HG03378 (cell line): Measurements from ENCODE around the gene GRB14.
"Not testable (repeated sequence)": the region's sequence is repeated elsewhere in the genome, so short reads cannot be mapped to it uniquely, and the experiment has no call there.

Source experiments
- ATAC-seq: cut with Tn5 transposase; IDR thresholded peaks from one replicate; pipeline ENCODE4 v1.9.1; 2021; ENCODE audit warnings: mild to moderate bottlenecking, moderate library complexity; ENCODE audit not compliant: unreplicated experiment

Gene GRB14

GRCh38 chr2:164620873-164621763 lies at the start of gene GRB14:
TSS of gene GRB14 (minus strand) at chr2:164621482. CDS start at chr2:164621309, 173 bp downstream.
- ATAC-seq: no peak

GRCh38 chr2:164669291-164669690 lies 48.0 kb upstream of the GRB14 start:
- no peak for ATAC-seq

DNA sequence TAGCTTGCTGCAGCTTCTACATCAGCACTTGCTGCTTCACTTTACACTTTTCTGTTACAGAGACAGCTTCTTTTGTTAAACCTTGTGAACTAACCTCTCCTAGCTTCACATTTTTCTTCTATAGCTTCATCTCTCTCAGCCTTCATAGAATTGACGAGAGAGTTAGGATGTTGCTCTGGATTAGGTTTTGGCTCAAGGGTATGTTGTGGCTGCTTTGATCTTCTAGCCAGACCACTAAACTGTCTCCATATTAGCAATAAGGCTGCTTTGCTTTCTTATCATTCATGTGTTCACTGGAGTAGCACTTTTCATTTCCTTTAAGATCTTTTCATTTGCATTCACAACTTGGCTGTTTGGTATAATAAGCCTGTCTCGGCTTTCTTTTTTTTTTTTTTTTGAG lies 46.3 kb upstream of the GRB14 start:
- ATAC-seq: no peak

GRCh38 chr2:164664070-164664469 lies 42.8 kb upstream of the GRB14 start:
- ATAC-seq: no peak

DNA sequence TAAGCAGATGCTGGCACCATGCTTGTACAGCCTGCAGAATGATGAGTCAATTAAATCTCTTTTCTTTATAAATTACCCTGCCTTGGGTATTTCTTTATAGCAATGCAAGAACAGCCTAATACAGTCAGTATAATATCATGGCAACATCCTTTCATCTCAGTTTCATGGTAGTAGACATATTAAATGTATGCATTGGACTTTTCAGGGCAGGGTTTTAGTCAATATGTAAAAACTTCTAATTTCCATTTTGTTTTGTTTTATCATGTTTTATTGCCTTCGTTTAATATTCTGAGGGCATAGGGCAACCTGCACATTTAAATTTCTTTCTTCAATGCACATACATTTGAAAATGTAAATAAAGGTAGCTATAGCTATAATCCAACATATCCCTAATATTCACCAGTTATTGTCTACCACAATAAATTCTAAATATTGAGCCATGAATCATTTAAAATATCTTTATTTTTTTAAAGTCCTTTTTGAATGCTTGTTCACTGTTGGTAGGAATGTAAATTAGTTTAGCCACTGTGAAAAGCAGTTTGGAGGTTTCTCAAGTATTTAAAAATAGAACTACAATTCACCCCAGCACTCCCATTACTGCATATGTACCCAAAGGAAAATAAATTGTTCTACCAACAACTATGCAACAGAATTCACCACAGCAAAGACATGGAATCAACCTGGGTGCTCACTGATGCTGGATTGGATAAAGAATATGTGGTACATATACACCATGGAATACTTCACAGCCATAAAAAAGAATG lies 41.8 kb upstream of the GRB14 start:
- ATAC-seq: no peak

DNA sequence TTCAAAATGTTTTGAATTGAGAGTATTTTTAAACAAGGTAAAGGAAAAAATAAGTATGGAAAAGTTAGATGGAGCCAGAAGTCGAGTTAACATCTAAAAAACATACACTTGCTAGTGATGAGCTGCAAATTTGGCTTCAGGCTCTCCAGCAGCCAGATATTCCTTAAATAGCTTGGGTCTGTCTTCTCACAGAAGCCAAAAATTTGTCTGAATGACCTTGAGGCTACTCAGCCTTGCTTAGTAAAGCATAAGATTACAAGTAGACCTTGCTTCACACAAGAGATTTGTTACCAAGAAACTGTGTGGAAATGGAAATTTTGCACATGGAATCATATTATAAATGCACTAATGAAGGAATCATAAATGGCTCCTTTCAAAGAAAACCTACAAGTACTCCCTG lies 40.8 kb upstream of the GRB14 start:
- ATAC-seq: no peak

DNA sequence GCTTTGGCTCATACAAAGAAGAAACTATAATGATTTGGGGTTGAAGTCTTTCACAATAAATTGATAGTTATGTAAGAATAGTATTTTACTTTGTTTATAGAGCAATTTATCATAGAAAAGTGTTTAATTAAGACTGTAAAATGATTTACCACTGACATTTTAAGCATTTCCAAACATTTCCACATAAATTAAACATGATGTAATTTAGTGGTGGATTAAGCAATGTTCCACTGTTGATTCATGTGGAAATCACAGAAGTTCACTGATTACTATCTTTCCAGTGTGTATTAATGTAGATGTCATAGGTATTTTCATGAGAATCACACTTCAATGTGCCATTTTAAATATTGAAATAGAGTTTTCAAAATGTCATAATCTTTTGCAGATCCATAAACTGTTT lies 40.1 kb upstream of the GRB14 start:
- no peak for ATAC-seq

DNA sequence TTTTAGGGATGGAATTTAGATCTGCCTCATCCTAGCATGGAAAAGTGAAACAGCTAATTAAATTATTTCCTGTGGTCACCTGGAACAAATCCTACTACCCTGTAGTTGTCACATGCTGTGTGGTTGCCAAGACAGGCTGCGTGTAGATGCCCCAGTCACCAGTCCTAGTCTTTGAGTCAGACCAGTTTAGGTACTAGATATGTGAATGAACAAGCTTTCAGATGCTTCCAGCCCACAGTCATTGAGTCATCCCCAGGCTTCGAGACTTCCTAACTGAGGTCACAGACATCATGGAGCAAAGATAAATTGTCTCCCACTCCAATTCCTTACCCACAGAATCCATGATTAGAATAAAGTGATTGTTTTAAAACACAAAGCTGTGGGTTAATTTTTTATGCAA lies 35.8 kb upstream of the GRB14 start:
- no peak for ATAC-seq

DNA sequence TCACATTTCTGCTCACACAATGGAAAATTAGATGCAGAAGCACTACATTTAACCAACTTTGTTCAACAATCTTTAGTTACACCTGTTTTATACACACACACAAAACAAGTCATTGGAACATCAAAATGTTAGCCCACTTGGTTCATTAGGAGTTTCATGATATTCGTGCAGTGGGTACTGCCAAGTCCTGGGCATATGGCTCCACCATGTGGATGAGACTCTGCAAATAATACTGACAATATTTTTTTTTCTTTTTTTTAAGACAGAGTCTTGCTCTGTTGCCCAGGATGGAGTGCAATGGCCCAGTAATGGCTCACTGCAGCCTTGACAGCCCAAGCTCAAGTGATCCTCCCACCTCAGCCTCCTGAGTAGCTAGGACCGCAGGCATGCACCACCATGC lies 34.5 kb upstream of the GRB14 start:
- no peak for ATAC-seq

GRCh38 chr2:164655336-164655735 lies 34.1 kb upstream of the GRB14 start:
- ATAC-seq: no peak

DNA sequence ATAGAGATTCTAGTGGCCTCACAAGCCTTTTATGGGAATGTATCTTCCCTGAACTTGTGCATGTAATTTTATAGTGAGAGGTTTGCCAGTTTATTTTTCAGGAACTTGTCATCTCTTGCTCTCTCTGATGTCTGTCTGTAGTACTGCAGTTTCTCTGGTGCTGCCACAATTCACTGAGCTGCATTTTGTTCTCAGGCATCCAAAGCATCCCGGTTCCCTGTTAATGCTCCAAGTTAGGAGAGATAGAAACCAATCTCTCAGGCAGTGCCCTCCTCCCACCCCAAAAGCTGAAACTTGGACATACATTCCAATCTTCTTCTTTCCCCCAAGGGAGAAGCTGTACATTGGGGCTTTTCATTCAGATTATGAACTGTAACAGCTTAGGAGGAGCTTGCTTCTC lies 30.1 kb upstream of the GRB14 start:
- ATAC-seq: no peak

- ATAC-seq: no peak
These were observed 22.9 kb upstream of the GRB14 start for GRCh38 chr2:164644036-164644700.

GRCh38 chr2:164642946-164643555 lies 21.8 kb upstream of the GRB14 start:
- no peak for ATAC-seq

DNA sequence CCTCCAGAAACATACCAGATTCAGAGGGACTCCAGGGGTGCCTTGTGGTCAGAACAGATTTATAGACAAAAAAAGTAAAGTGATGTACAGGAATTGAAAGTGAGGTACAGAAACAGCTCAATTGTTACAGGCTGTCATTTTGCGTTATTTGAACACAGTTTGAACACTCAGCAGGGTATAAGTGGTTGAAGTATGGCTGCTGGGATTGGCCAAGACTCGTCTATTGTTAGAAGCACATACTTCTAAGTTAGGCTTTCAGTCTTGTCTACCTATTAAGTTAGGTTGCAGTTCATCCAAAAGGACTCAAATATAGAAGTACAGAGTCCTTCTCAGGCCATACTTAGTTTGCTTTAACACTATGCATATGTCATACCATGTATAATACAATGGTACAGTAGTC lies 21.0 kb upstream of the GRB14 start:
- no peak for ATAC-seq

DNA sequence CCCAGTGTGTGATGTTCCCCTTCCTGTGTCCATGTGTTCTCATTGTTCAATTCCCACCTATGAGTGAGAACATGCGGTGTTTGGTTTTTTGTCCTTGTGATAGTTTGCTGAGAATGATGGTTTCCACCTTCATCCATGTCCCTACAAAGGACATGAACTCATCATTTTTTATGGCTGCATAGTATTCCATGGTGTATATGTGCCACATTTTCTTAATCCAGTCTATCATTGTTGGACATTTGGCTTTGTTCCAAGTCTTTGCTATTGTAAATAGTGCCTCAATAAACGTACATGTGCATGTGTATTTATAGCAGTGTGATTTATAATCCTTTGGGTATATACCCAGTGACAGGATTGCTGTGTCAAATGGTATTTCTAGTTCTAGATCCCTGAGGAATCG lies 7.0 kb upstream of the GRB14 start:
- not testable (repeated sequence) for ATAC-seq

DNA sequence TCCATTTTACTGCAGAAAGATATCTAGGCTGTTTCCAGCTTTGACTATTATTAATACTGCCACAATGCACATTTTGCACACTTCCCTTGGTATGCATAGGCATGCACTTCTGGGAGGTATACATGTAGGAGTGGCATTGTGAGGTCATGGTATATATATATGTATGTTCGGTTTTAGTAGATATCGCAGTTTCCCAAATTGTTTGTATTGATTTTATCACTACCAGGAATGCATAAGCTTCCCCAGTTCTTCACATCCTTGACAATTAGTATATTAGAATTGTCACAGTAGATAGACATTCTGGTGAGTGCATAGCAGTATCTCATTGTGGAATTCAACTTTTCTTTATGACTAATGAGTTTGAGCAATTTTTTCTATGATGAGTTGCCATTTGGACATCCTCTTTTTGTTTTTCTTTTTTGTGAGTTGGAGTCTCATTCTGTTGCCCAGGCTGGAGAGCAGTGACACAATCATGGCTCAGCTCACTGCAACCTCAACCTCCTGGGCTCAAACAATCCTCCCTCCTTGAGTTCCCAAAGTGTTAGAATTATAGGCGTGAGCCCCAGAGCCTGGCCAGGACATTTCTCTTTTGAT lies 4.2 kb upstream of the GRB14 start:
- ATAC-seq: no peak

- no peak for ATAC-seq
These were observed 3.0 kb upstream of the GRB14 start for GRCh38 chr2:164624316-164624715.

DNA sequence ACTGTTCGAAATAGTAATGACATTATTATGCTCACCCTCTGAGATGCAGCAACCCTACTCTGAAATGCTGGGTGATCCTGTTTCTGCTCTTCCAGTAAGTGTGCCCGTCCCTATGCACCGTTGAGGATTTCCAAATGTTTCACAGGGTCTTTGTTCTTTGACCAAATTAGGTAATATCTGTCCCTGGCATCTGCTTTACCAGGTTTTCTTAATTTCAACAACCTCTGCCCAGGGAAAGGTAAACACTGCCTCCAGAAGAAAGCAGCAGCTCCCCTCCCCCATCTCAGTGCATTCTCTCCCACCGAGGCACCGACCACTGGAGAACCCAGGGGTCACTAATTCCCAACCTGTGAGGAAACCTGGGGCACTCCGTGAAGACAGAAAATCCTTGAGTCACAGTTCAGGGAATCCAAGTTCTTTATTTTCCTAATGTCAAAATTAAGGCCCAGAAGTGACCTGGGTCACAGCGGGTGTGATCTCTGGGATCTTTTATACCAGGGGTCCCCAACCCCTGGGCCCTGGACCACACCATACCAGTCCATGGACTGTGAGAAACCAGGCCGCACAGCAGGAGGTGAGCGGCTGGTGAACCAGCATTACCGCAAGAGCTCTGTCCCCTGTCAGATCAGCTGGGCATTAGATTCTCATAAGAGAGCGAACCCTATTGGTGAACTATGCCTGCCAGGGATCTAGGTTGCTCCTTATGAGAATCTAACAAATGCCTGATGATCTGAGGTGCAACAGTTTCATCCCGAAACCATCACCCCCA lies 1.2 kb upstream of the GRB14 start:
- ATAC-seq: no peak

GRCh38 chr2:164621764-164622105 lies 453 bp upstream of the GRB14 start:
- ATAC-seq: no peak

- no peak for ATAC-seq
These were observed 825 bp downstream of the GRB14 start for GRCh38 chr2:164620457-164620856.
